Stomach smooth muscle (tissue), 2 donors: ENCODE measurements around the gene SPACDR.

Source experiments
- H3K27ac ChIP-seq: one replicate; pipeline ENCODE4 v1.7.0; 2013; ENCODE audit warnings: mild to moderate bottlenecking, low read length, inconsistent platforms
- H3K27me3 ChIP-seq, 2 donors: one replicate each; pipeline ENCODE4 v1.7.0; 2013; ENCODE audit warnings: low read length in 2 of 2; ENCODE audit not compliant: insufficient read depth in 2 of 2, control insufficient read depth in 1 of 2
- H3K36me3 ChIP-seq, 2 donors: one replicate each; pipeline ENCODE4 v1.7.0; 2013; ENCODE audit warnings: low read length in 2 of 2; ENCODE audit not compliant: control insufficient read depth in 2 of 2, insufficient read depth in 2 of 2
- H3K4me1 ChIP-seq: one replicate; pipeline ENCODE4 v1.7.0; 2013; ENCODE audit warnings: low read length; ENCODE audit not compliant: control insufficient read depth, insufficient read depth
- H3K4me3 ChIP-seq, 2 donors: one replicate each; pipeline ENCODE4 v1.7.0; 2013; ENCODE audit warnings: low read length in 2 of 2
- H3K9ac ChIP-seq, 2 donors: one replicate each; pipeline ENCODE4 v1.7.0; 2013; ENCODE audit warnings: low read length in 2 of 2, mild to moderate bottlenecking in 1 of 2
- H3K9me3 ChIP-seq, 2 donors: one replicate each; pipeline ENCODE4 v1.7.0; 2013; ENCODE audit warnings: low read length in 2 of 2; ENCODE audit not compliant: control insufficient read depth in 2 of 2
- donor health status: healthy.
- donor health status: Pancreatic carcinoma.

SPACDR gene

DNA sequence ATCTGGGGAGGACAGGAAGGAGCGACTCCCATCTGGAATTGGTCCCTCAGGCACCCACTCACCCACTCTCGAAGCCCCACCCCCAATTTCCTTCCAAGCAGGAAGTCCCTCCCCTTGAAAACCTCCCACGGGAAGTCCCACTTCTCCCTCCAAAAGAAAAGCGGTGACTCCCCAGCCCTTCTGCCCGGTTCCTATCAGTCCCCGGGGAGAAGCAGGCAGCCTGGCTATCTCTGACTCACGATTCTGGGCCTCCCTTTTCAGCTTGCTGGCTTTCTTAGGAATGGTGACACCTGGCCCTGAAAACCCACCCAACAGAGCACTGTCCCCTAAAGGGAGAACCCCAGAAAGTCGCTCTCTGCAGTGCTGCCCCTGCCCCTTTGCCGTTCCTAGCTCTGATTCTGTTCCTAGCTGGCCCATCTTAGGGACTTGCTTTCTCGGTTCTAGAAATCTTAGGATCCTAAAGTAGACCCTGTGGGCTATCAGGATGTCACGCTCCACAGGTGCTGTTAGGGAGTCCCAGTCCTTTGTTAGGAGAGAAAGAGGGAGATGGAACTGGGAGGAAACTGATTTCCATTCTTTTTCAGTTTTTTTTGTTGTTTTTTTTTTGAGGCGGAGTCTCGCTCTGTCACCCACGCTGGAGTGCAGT lies 8.9 kb upstream of the SPACDR start:
- Histone ChIP-seq H3K27ac (no peak overlapping the region), H3K27me3 (no peaks in the 10 kb centered on the region), H3K9me3 (no peaks in the 10 kb centered on the region), H3K36me3 (peaks cover 11 to 14% of the 10 kb centered on the region in 2 donors), H3K4me1 (peaks cover 47% of the 10 kb centered on the region), H3K9ac (no peak overlapping the region), H3K4me3 (peak overlapping the region in 1 of 2 donors; percentile 19)

DNA sequence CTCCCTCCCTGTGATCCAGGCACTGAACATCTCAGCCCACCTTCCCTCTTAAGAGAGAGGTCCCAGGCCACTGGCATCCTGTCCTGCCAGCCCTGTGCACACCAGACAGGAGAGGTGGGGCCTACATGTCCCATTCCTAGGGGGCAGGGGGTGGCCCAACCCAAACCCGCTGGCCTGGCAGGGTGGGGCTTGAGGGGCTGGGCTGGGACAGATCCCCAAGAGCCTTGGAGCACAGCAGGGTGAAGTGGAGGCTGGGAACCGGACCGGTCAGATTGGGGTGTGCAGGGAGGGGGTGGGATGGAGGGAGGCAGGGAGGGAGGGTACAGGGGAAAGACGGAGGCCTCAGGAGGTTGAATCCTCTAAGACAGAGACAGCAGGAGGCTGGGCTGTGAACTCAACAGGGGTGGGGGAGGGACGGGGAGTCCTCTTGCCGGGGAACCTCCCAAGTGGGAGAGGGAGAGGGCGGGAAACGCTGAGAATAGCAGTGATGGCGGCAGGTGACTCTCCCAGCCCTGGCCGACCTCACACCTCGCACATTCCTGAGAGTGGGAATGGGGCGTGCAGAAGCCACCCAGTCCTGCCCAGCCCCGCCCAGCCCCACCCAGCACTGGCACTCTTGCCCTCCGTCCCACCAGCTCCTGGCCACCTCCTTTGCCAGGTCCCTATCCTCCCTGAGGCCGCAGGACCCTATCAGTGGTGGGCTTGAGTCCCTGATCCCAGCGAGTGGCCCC lies 8.2 kb upstream of the SPACDR start:
- H3K4me3 ChIP-seq = no peak overlapping the region
- no peak overlapping the region for H3K9ac ChIP-seq
- no peaks in the 10 kb centered on the region for H3K9me3 ChIP-seq
- H3K4me1 ChIP-seq = peaks cover 42% of the 10 kb centered on the region
- H3K27ac ChIP-seq = no peak overlapping the region
- H3K36me3 ChIP-seq = peaks cover 12 to 14% of the 10 kb centered on the region in 2 donors
- H3K27me3 ChIP-seq = no peaks in the 10 kb centered on the region

DNA sequence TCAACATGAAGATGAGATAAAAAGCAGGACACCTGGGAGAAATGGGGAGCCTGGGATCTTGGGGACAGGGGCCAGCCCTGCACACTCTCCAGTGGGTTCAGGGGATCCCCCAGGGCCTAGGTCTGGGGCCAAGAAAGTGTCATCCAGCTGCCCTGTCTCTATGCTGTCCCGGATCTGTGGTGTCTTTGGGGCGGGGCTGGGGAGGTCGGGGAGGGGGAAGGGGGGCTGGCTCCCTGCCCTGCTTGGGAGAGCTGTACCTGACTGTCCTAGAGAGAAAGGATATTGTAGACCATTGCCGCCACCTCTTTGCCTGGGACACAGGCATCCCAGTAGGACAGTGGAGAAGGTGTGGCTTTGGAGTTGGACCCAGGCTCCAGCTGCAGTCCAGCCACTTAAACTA lies 7.0 kb upstream of the SPACDR start:
- H3K4me1 ChIP-seq = peaks cover 37% of the 10 kb centered on the region
- no peaks in the 10 kb centered on the region for H3K27me3 ChIP-seq
- no peaks in the 10 kb centered on the region for H3K9me3 ChIP-seq
- peaks cover 13 to 14% of the 10 kb centered on the region in 2 donors for H3K36me3 ChIP-seq
- no peak overlapping the region for H3K4me3 ChIP-seq
- no peak overlapping the region for H3K9ac ChIP-seq
- no peak overlapping the region for H3K27ac ChIP-seq

DNA sequence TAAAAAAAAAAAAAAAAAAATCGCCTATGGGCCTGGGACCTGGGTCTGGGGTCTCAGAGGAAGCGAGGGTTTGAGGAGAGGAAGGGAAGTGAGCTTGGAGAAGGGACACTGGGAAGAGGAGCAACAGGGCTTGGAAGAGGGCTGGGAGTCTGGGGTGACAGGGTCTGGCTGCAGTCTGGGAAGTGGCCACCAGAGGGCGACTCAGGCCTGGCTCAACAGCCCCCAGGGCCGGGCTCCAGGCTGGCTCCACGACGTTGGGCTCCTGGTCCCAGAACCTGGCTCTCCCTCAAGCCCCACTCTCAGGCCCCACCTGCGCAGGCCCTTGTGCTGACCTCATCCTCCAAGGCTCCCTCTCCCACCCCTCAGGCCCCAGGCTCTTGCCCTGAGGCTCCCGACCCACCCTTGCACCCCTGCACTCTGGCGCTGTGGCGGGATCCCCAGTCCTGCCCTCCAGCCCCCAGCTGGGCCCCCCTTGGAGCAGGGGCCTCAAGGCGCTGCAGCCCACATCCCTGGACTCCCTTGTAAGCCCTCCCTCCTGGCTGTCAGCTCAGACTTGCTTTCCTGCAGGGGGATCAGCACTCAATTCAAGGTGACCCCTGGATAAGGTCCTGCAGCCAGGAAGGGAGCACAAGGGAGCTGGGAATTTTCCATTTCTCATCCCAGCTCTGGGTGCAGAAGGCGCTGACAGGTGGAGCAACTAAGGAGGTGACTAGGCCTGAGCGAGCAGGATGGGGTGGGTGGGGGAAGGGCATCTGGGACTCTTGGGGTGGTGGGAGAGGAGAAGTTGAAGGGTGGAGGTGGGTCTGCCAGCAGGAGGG lies 5.4 kb upstream of the SPACDR start:
- peaks cover 12% of the 10 kb centered on the region in 2 donors for H3K36me3 ChIP-seq

DNA sequence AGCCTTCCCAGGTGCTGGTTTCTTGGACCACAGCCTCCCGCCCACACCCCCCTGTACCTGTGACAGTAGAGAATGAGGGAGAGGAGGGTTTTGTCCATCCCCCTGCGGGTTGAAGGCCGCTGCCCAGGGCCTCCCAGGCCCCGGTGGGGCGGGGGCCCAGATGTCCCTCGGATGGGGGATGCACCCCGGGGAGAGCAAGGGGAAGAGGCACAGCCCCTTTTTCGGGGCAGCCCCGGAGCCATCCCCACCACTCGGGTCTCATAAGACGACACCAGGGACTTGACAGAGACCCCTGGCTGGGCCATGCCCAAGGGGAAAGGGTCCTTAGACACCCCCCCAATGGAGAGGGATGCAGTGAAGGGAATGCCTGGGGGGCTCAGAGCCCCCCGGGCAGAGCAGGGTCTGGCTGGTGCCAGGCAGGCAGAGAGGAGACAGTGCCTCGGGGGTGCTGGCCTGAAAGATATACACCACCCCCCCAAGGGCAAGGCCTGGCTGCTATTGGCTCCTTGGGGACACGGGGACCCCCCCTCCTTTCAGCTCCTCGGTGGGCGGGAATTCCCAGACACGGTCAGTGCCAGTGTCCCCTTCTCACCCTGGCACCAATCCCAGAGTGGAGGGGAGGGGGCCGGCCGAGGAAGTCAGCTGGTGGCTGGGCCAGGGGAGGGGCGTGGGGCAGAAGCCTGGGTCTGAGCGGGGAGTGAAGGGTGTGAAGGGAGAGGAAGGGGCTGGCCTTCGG lies 3.7 kb upstream of the SPACDR start:
- peaks cover 4 to 5% of the 10 kb centered on the region in 2 donors for H3K36me3 ChIP-seq
- no peaks in the 10 kb centered on the region for H3K27me3 ChIP-seq
- no peak overlapping the region for H3K9ac ChIP-seq
- H3K9me3 ChIP-seq = no peaks in the 10 kb centered on the region
- no peak overlapping the region for H3K4me3 ChIP-seq
- H3K4me1 ChIP-seq = peaks cover 25% of the 10 kb centered on the region
- H3K27ac ChIP-seq = peak overlapping the region; percentile 41

More for the DNA sequence above, 5.4 kb upstream of the SPACDR start:
- Histone ChIP-seq H3K4me1 (peaks cover 31% of the 10 kb centered on the region), H3K9me3 (no peaks in the 10 kb centered on the region), H3K9ac (no peak overlapping the region), H3K27ac (no peak overlapping the region), H3K27me3 (no peaks in the 10 kb centered on the region), H3K4me3 (no peak overlapping the region)

DNA sequence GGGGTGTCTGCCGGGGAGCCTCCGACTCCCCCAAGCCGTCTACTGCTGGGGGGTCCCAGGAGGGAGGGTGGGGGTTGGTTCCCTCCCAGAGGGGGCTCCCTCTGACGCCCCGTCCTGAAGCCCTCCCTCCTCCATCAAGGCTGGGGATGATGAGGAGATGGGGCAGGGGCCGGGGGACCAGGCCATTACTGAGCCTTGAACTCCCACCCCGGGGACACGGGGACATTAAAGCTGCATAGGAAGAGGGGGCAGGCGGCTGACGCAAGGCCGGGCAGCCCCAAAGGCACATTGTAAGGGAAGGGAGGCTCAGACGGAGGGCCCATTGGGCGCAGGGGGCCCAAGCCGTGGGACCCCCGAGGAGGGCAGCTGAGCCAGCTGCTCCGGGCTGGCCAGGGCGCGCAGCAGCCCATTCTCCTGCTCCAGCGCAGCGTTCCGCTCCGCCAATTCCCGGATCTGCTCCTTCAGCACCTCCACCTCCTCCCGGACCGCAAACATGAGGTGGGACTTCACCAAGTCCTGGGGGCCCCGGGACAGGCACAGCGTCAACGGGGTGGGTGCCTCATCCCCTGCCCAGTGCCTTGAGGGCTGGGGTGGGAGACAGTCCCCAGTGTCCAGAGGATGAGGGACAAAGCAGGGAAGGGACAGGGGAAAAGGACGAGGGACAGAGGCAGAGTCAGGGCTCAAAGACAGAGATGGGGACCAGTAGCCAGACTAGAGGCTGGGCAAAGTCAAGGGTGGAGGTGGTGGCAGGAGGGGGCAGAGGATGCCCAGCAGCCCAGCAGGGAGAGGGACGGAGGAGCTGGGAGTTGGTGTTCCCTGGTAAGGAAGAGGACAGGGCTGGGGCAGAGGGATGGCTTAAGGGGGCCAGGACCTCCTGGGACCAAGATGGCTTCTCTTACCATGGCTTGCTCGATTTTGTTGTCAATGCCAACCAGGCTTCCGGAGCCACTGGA lies 2.9 kb upstream of the SPACDR start:
- Histone ChIP-seq H3K9me3 (no peaks in the 10 kb centered on the region), H3K9ac (peak overlapping the region in 1 of 2 donors; percentile 5), H3K27ac (peak overlapping the region; percentile 41), H3K27me3 (no peaks in the 10 kb centered on the region), H3K4me3 (peak overlapping the region in 1 of 2 donors; percentile 8), H3K36me3 (peaks cover 2 to 3% of the 10 kb centered on the region in 2 donors), H3K4me1 (peaks cover 23% of the 10 kb centered on the region)

DNA sequence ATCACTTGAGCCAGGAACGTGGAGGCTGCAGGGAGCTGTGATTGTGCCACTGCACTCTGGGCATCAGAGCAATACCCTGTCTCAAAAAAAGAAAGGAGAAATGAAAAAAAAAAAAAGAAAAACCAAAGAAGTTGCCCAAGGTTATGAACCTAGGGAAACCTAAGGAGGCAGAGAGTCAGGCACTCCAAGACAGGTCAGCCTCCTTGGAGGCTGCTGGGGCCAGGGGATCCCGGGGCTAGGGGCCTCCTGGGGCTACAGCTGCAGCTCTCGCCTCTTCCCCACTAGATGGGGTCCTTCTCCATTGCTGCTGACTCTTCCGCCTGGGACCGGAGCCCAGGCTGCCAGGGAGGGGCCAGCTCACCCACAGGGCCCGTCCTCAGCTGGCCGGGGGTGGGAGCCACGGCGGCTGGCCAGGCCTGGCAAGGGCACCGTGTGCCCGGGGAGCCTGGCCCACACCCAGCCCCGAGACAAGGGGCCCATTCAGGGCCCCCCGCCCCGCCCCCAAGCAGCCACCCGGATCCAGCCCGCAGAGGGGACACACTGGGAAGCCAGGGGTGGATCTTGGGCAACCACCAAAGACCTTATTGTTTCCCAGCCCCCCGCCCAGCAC lies 1.7 kb upstream of the SPACDR start:
- H3K27me3 ChIP-seq = no peaks in the 10 kb centered on the region
- peaks cover 21% of the 10 kb centered on the region for H3K4me1 ChIP-seq
- H3K9ac ChIP-seq = peak overlapping the region in 1 of 2 donors; percentile 28
- no peak overlapping the region for H3K27ac ChIP-seq
- no peaks in the 10 kb centered on the region for H3K9me3 ChIP-seq
- H3K36me3 ChIP-seq = peaks cover 0 to 2% of the 10 kb centered on the region in 2 donors
- H3K4me3 ChIP-seq = no peak overlapping the region

DNA sequence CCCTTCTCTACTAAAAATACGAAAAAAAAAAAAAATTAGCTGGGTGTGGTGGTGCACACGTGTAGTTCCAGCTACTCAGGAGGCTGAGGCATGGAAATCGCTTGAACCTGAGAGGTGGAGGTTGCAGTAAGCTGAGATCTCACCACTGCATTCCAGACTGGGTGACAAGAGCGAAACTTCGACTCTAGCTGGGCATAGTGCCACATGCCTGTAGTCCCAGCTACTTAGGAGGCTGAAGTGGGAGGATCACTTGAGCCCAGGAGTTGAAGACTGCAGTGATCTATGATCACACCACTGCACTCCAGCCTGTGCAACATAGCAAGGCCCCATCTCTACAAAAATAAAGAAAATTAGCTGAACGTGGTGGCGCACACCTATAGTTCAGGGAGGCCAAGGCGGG lies 1.2 kb upstream of the SPACDR start:
- Histone ChIP-seq H3K27me3 (no peaks in the 10 kb centered on the region), H3K27ac (no peak overlapping the region), H3K36me3 (peaks cover 0 to 2% of the 10 kb centered on the region in 2 donors), H3K9me3 (no peaks in the 10 kb centered on the region), H3K4me3 (no peak overlapping the region), H3K9ac (peak overlapping the region; percentile 28 to 29), H3K4me1 (peaks cover 21% of the 10 kb centered on the region)

DNA sequence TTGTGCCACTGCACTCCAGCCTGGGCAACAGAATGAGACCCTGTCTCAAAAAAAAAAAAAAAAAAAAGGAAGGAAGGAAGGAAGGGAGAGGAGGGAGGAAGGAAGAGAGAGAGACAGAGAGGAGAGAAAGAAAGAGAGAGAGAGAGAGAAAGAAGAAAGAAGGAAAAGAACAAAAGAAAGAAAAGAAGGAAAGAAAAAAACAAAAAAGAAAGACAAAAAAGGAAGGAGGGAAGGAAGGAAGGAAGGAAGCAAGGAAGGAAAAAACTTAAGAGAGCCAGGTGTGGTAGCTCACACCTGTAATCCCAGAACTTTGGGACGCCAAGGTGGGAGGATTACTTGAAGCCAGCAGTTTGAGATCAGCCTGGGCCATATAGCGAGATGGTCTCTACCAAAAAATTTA lies 731 bp upstream of the SPACDR start:
- H3K36me3 ChIP-seq = peaks cover 0 to 2% of the 10 kb centered on the region in 2 donors
- H3K27ac ChIP-seq = no peak overlapping the region
- H3K4me1 ChIP-seq = peaks cover 20% of the 10 kb centered on the region

More for the DNA sequence above, 731 bp upstream of the SPACDR start:
- no peaks in the 10 kb centered on the region for H3K9me3 ChIP-seq
- no peak overlapping the region for H3K4me3 ChIP-seq
- H3K27me3 ChIP-seq = no peaks in the 10 kb centered on the region
- no peak overlapping the region for H3K9ac ChIP-seq
